Medulla oblongata (tissue), 1 donor: Measurements from ENCODE around the gene TMEM106B.
"Not testable (repeated sequence)": the region's sequence is repeated elsewhere in the genome, so short reads cannot be mapped to it uniquely, and the experiment has no call there.

Experiments used
- DNase-seq: peaks from one replicate; pipeline ENCODE4 v3.0.0-alpha.2; 2015; ENCODE audit errors: extremely low spot score

TMEM106B gene

GRCh38 chr7:12211054-12211710 lies at the start of gene TMEM106B:
Gene TMEM106B (plus strand): TSS chr7:12211294. CDS start chr7:12214811, 3,517 bp downstream.
- peak; percentile 97 for DNase-seq

GRCh38 chr7:12162415-12163113 lies 48.5 kb upstream of the TMEM106B start:
- DNase-seq, result no peak

GRCh38 chr7:12168065-12168464 lies 43.0 kb upstream of the TMEM106B start:
- not testable (repeated sequence) for DNase-seq

GRCh38 chr7:12169981-12170820 lies 40.9 kb upstream of the TMEM106B start:
- not testable (repeated sequence) for DNase-seq

GRCh38 chr7:12173671-12174070 lies 37.4 kb upstream of the TMEM106B start:
- no peak for DNase-seq

GRCh38 chr7:12174931-12175330 lies 36.2 kb upstream of the TMEM106B start:
- DNase-seq, result no peak

- no peak for DNase-seq
These were observed 32.8 kb upstream of the TMEM106B start for GRCh38 chr7:12178317-12178716.

GRCh38 chr7:12194426-12194825 lies 16.7 kb upstream of the TMEM106B start:
- DNase-seq, result no peak

- DNase-seq, result peak; percentile 9
These were observed 14.7 kb upstream of the TMEM106B start for GRCh38 chr7:12196386-12196785.

- no peak for DNase-seq
These were observed 11.7 kb upstream of the TMEM106B start for GRCh38 chr7:12199363-12199762.

GRCh38 chr7:12207046-12207445 lies 4.0 kb upstream of the TMEM106B start:
- DNase-seq, result peak; percentile 17

GRCh38 chr7:12209221-12209620 lies 1.9 kb upstream of the TMEM106B start:
- DNase-seq, result no peak

GRCh38 chr7:12210179-12211053 lies 678 bp upstream of the TMEM106B start:
- peak; percentile 59 for DNase-seq

GRCh38 chr7:12211711-12212485 lies 804 bp downstream of the TMEM106B start:
- peak; percentile 51 for DNase-seq

- DNase-seq, result no peak
These were observed 6.2 kb downstream of the TMEM106B start for GRCh38 chr7:12217311-12217710.

GRCh38 chr7:12220389-12221046 lies 9.4 kb downstream of the TMEM106B start:
- no peak for DNase-seq

GRCh38 chr7:12221414-12221813 lies 10.3 kb downstream of the TMEM106B start:
- DNase-seq, result no peak

GRCh38 chr7:12222889-12223579 lies 11.9 kb downstream of the TMEM106B start:
- DNase-seq, result no peak

- not testable (repeated sequence) for DNase-seq
These were observed 13.9 kb downstream of the TMEM106B start for GRCh38 chr7:12225017-12225416.
